Spleen (tissue), 11 donors: Measurements from ENCODE around the gene OBP2A. TPM values are rescaled to one million over a fixed set of nuclear protein-coding genes. Genes with fewer than 3 reads are reported as not detected.
A peak's percentile ranks its signal among the peaks of the same experiment; 100 is the strongest.

Source experiments
- DNase-seq: peaks from one replicate; pipeline ENCODE4 v3.0.0-alpha.2; 2020
- H3K27ac ChIP-seq, 8 donors: fragments of 200-600 bp; sonication (generic) in 7 of 8; 1 replicate in 4 of 8; 2 replicates in 4 of 8; pipeline versions ENCODE4 v1.5.0 to v1.8.0; 2016 to 2021; ENCODE audit warnings: inconsistent platforms in 4 of 8, mild to moderate bottlenecking in 4 of 8, moderate library complexity in 1 of 8
- H3K27me3 ChIP-seq, 7 donors: fragments of 200-600 bp; sonication (generic) in 6 of 7; replicated peaks in 1 of 7; 1 replicate in 4 of 7; 2 replicates in 3 of 7; pipeline versions ENCODE4 v1.5.0 to v1.8.0; 2016 to 2021; ENCODE audit warnings: inconsistent platforms in 3 of 7, mild to moderate bottlenecking in 1 of 7
- H3K36me3 ChIP-seq, 6 donors: fragments of 200-600 bp; sonication (generic) in 5 of 6; 1 replicate in 4 of 6; 2 replicates in 2 of 6; pipeline versions ENCODE4 v1.5.0 to v1.8.0; 2016 to 2021; ENCODE audit warnings: inconsistent platforms in 2 of 6
- H3K4me1 ChIP-seq, 6 donors: fragments of 200-600 bp; sonication (generic) in 5 of 6; 1 replicate in 3 of 6; 2 replicates in 3 of 6; pipeline versions ENCODE4 v1.5.0 to v1.8.0; 2016 to 2021; ENCODE audit warnings: inconsistent platforms in 3 of 6
- H3K4me3 ChIP-seq, 8 donors: fragments of 200-600 bp; sonication (generic) in 7 of 8; 1 replicate in 4 of 8; 2 replicates in 4 of 8; pipeline versions ENCODE4 v1.5.0 to v1.8.0; 2016 to 2021; ENCODE audit warnings: inconsistent platforms in 4 of 8, mild to moderate bottlenecking in 4 of 8, moderate library complexity in 2 of 8
- H3K9me3 ChIP-seq, 8 donors: fragments of 200-600 bp; sonication (generic) in 7 of 8; 1 replicate in 4 of 8; 2 replicates in 4 of 8; pipeline versions ENCODE4 v1.5.0 to v1.8.0; 2016 to 2021; ENCODE audit warnings: inconsistent platforms in 4 of 8
- POLR2A ChIP-seq, 3 donors: fragments of 450-650 bp; IDR thresholded peaks; one replicate each; pipeline ENCODE4 v1.5.1; 2017; ENCODE audit warnings: antibody characterized with exemption in 3 of 3, mild to moderate bottlenecking in 1 of 3
- POLR2AphosphoS5 ChIP-seq, 3 donors: sonication (generic); formaldehyde crosslinking; IDR thresholded peaks; one replicate each; pipeline ENCODE4 v1.5.1; 2017; ENCODE audit warnings: antibody characterized with exemption in 3 of 3
- WGBS, 5 donors: extraction: QIAGEN DNeasy Blood & Tissue Kit in 3 of 5; methylation state at CpG; one replicate each; pipeline versions ENCODE4 v1.1.5 to v1.1.7; 2013 to 2018; 5-methylcytosine and 5-hydroxymethylcytosine counted together
- intact Hi-C: fragments of 100-400 bp; cut with DNase I; formaldehyde crosslinking; loops from one replicate; pipeline ENCODE4 v1.15.0; 2023; ENCODE audit warnings: low total_unique reads
- polyA plus RNA-seq, 3 donors: library from polyadenylated mRNA; stranded (reverse); fragments of 200-250 nt; gene quantifications; one replicate each; pipeline ENCODE4 v1.2.1, GENCODE V29; 2013
- total RNA-seq, 7 donors: library from RNA; depleted of rRNA in 3 of 7; stranded (reverse); fragments of >200 nt in 3 of 7; fragmentation: NEBNext Ultra II Directional in 4 of 7; extraction: Animal tissue kit (Norgen Biotek cat#: 25700) in 4 of 7; gene quantifications; one replicate each; pipeline versions ENCODE4 v1.1.0 to v1.2.1, GENCODE V29; 2016 to 2021
- TF ChIP-seq, protein P1 (sequence below), 11 experiments: fragments of 200-600 bp in 7 of 11; fragments of 450-650 bp in 4 of 11; sonication (generic) in 4 of 11; IDR thresholded peaks in 8 of 11; conservative IDR thresholded peaks in 3 of 11; 1 replicate in 7 of 11; 2 replicates in 4 of 11; pipeline versions ENCODE4 v1.4.0 to v1.8.0; 2016 to 2021; ENCODE audit warnings: antibody characterized with exemption in 11 of 11, inconsistent platforms in 4 of 11, mild to moderate bottlenecking in 1 of 11
- donor health status: healthy with polysubstance abuse.
- donor health status: DM: no; HTN: no; CAD: no; lungs with moderate emphysema.
- donor health status: DM: no; HTN: no; CAD: no.
- donor health status: Bipolar disorder and iron deficiency.
- donor health status: healthy.
- donor health status: DM: no; HTN: no; CAD: no.
- donor health status: DM: yes; HTN: yes; CAD: no.

Gene OBP2A
- total and polyA plus RNA-seq, 10 donors = 0.40 TPM; not detected in 9

DNA sequence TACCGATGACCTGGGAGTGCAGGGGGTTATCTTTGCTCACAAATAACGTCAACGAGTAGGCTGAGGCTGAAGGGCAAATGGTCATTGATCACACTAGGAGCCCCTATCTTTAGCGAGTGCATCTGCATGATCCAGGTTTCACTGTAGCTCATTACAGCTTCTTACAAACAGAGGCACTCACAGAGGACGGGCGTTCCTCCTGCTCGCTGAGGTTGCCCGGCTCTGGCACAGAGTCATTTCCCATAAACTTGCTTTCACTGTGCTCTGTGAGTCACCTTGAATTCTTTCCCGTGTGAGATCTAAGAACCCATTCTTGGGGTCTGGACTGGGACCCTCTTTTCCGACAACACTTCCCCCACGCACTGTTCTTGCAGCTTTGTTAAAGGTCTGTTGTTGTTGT is 13.7 kb downstream of the OBP2A start:
- Histone ChIP-seq H3K27ac (no peak overlapping the region), H3K4me3 (no peak overlapping the region), H3K27me3 (peaks cover 0 to 47% (median 0%) of the 10 kb centered on the region in 7 donors), H3K36me3 (no peaks in the 10 kb centered on the region), H3K4me1 (no peaks in the 10 kb centered on the region), H3K9me3 (no peaks in the 10 kb centered on the region)
- intact Hi-C loops = no loop called here
- TF ChIP-seq POLR2AphosphoS5 (IDR thresholded peaks at IDR 0.05) (no peak), POLR2A (IDR thresholded peaks at IDR 0.05) (no peak)
- TF ChIP-seq, protein P1, sequence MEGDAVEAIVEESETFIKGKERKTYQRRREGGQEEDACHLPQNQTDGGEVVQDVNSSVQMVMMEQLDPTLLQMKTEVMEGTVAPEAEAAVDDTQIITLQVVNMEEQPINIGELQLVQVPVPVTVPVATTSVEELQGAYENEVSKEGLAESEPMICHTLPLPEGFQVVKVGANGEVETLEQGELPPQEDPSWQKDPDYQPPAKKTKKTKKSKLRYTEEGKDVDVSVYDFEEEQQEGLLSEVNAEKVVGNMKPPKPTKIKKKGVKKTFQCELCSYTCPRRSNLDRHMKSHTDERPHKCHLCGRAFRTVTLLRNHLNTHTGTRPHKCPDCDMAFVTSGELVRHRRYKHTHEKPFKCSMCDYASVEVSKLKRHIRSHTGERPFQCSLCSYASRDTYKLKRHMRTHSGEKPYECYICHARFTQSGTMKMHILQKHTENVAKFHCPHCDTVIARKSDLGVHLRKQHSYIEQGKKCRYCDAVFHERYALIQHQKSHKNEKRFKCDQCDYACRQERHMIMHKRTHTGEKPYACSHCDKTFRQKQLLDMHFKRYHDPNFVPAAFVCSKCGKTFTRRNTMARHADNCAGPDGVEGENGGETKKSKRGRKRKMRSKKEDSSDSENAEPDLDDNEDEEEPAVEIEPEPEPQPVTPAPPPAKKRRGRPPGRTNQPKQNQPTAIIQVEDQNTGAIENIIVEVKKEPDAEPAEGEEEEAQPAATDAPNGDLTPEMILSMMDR (IDR thresholded peaks at IDR 0.05 in 8 of 11, conservative IDR thresholded peaks at IDR 0.05 in 3 of 11) = no peak
- DNase-seq = peak; percentile 18
- WGBS, 5 donors = 52 to 58% (median 54%) methylated on average over 11 of the region's 11 CpGs

DNA sequence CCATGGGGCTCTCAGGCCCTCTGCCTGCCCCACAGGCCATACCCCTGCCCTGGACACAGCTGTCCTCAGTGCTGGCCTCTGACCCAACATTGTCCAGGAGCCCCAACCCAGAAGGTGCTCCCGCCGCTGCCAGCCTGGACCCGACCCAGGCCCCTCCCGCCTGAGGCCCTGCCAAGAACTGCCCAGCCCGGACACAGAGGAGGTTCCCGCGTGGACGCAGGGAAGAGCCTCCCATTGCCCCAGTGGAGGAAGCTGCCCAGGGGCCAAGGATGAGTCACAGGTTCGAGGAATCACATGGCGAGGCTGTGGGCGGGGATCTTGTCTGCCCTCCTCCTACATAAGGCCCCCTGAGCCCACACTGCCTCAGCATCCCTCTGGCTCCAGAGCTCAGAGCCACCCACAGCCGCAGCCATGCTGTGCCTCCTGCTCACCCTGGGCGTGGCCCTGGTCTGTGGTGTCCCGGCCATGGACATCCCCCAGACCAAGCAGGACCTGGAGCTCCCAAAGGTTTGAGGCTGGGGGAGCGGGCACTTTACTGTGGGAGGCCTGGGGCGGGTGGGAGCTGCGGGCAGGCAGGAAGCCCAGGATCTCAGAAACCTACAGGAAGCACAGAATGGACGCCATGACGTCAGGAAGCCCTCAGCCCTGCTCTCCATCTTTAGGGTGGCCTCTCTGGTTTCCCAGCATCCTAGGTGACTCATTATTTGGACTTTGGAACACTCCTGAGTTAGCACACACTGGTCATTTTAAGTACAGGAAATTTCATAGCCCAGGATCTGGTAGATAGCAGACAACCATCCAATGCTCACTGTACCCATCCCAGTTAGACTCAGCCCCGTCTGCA is 15.7 kb downstream of the OBP2A start, which contains the start of gene PAEP:
PAEP (plus strand) TSS at position 366 of the 844 bp plus-strand sequence.
- Histone ChIP-seq H3K27ac (no peak within 1 kb of the TSS), H3K27me3 (peaks cover 0 to 67% (median 8%) of the 10 kb centered on the region in 7 donors), H3K4me1 (no peaks in the 10 kb centered on the region), H3K36me3 (no peaks in the 10 kb centered on the region), H3K9me3 (no peaks in the 10 kb centered on the region), H3K4me3 (no peak within 1 kb of the TSS)
- 84 to 94% (median 89%) methylated on average over 13 to 20 of the region's 20 CpGs for WGBS, 5 donors
- intact Hi-C loops = no loop called here
- DNase-seq = peak; percentile 51
- TF ChIP-seq POLR2A (IDR thresholded peaks at IDR 0.05) (no peak), POLR2AphosphoS5 (IDR thresholded peaks at IDR 0.05) (no peak)
- TF ChIP-seq, protein P1 (IDR thresholded peaks at IDR 0.05 in 8 of 11, conservative IDR thresholded peaks at IDR 0.05 in 3 of 11) = no peak

DNA sequence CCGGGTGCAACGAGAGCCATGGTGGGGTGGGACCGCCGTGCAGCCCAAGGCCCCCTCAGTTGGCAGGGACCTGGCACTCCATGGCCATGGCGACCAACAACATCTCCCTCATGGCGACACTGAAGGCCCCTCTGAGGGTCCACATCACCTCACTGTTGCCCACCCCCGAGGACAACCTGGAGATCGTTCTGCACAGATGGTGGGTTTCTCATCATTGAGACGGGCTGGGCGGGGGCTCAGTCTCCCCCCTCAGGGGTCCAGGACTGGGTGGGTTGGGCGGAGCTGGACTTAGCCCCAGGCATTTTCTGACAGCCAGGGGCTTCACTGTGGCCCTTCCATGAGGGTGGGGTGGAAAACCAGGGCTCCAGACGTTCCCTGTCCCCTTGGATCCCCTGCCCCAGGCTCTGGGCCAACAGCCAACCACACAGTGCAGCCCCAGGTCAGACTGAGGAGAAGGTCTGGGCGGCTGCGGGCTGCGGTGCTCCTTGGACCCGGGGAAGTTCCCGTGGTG is 16.4 kb downstream of the OBP2A start:
- no peak overlapping the region for H3K4me3 ChIP-seq
- no peak overlapping the region for H3K27ac ChIP-seq
- DNase-seq = peak; percentile 41
- no peaks in the 10 kb centered on the region for H3K9me3 ChIP-seq
- intact Hi-C loops = no loop called here
- peaks cover 0 to 71% (median 8%) of the 10 kb centered on the region in 7 donors for H3K27me3 ChIP-seq
- no peak for TF ChIP-seq POLR2A (IDR thresholded peaks at IDR 0.05)
- no peak for TF ChIP-seq POLR2AphosphoS5 (IDR thresholded peaks at IDR 0.05)
- TF ChIP-seq, protein P1 (IDR thresholded peaks at IDR 0.05 in 8 of 11, conservative IDR thresholded peaks at IDR 0.05 in 3 of 11) = no peak
- WGBS, 5 donors = 85 to 91% (median 87%) methylated on average over 17 of the region's 17 CpGs
- no peaks in the 10 kb centered on the region for H3K4me1 ChIP-seq
- no peaks in the 10 kb centered on the region for H3K36me3 ChIP-seq

DNA sequence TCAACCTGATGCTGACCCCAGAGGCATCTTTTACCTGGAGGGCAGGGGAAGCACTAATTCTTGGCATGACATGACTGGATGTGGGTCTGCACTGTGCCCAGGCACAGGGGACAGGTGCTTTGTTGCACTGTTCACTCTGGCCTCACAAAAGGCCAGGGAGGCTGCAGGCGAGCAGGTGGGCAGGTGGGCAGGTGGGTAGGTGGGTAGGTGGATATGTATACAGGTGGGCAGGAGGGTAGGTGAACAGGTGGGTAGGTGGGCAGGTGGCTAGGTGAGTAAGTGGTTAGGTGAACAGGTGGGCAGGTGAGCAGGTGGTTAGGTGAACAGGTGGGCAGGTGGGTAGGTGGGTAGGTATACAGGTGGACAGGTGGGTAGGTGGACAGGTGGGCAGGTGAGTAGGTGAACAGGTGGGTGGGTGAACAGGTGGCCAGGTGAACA is 17.1 kb downstream of the OBP2A start:
- Histone ChIP-seq H3K36me3 (no peaks in the 10 kb centered on the region), H3K27me3 (peaks cover 0 to 75% (median 8%) of the 10 kb centered on the region in 7 donors), H3K4me1 (no peaks in the 10 kb centered on the region), H3K9me3 (no peaks in the 10 kb centered on the region), H3K4me3 (no peak overlapping the region), H3K27ac (no peak overlapping the region)
- DNase-seq = peak; percentile 38
- WGBS, 5 donors = 83 to 93% (median 87%) methylated on average over 1 of the region's 1 CpG
- intact Hi-C loops = no loop called here
- TF ChIP-seq, protein P1 (IDR thresholded peaks at IDR 0.05 in 8 of 11, conservative IDR thresholded peaks at IDR 0.05 in 3 of 11) = no peak
